ENCODE measurements around the gene SIM2. TPM values are rescaled to one million over a fixed set of nuclear protein-coding genes. Genes with fewer than 3 reads are reported as not detected.

SIM2 gene
- polyA plus RNA-seq, 3 donors from 2014 or later = not detected

DNA sequence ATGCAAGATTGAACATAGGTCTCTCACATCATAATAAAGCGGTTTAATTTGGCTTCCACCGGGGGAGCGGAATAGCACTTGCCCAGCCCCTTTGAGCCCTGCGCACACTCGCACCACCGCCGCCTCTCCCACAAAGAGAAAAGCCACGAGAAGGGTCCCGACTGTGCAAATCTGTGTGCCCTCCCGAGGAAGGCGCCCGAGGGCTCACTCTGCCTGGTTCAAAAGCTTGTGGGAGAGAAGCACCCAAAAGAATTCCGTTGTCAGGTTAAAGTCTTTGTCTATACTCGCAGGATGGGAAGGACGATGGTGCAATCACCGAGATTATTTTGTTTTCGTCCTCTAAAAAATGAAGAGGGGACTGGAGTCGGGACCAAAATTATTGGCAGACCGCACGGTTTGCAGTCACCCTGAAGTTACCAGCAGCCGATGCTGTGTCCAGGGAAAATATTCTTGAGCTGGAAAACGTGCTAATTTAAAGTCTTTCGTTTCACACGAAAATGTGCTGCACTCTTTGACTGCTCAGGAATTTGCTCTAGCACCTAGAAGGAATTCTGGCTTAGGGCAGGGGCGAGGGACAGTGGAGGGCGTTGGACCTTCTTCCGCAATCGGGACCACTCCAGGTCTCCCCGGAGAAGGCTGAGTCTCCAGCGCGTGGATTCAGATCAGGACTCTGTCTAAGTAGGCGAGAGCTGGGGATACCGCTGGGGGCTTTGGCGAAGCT is 6.6 kb upstream of the SIM2 start:
- Mint-ChIP-seq H3K4me3 (no peak overlapping the region), H3K9me3 (peaks cover 0 to 2% (median 0%) of the 10 kb centered on the region in 6 donors), H3K27me3 (ENCODE audit: low read depth in 3 of 3) (peaks cover 30 to 57% (median 56%) of the 10 kb centered on the region in 3 donors), H3K36me3 (peaks cover 0 to 3% (median 0%) of the 10 kb centered on the region in 3 donors), H3K4me1 (peaks cover 0 to 9% of the 10 kb centered on the region in 2 donors), H3K27ac (no peak overlapping the region)
- no peak for DNase-seq

DNA sequence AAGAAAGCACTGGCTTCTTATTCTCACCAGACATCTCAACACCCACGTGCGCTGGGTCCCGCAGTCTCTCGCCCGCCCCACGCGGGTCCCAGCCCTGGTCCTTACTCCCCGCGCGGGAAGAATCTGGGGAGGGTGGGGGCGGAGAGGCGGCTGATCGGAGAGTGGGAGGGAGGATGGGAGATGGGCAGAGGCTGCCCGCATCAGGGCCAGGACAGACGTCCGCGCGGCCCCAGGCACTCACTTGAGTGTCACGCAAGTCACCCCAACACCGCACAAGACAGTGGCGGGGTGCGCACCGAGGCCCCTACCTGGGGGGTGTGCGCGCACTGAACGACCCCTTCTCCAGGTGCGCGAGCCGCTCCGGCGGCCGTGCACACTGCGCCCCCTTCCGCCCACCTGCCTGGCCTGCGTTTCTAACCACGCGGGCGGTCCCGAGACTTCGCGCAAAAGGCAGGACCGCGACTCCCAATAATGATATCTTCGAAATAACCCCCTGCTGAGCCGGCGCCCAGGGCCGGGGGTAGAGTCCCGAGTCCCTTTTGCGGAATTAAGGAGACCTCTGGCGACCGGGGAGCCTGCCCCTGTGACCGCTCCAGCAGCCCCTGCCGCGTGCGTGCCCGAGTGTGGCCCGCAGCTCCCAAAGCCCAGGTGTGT is 6.0 kb upstream of the SIM2 start:
- peaks cover 30 to 56% (median 50%) of the 10 kb centered on the region in 3 donors for H3K27me3 Mint-ChIP-seq (ENCODE audit: low read depth in 3 of 3)
- no peak for DNase-seq
- H3K4me1 Mint-ChIP-seq = peaks cover 0 to 9% of the 10 kb centered on the region in 2 donors
- H3K36me3 Mint-ChIP-seq = peaks cover 0 to 3% (median 0%) of the 10 kb centered on the region in 3 donors
- no peak overlapping the region for H3K4me3 Mint-ChIP-seq
- no peak overlapping the region for H3K27ac Mint-ChIP-seq
- H3K9me3 Mint-ChIP-seq = peaks cover 0 to 2% (median 0%) of the 10 kb centered on the region in 6 donors

DNA sequence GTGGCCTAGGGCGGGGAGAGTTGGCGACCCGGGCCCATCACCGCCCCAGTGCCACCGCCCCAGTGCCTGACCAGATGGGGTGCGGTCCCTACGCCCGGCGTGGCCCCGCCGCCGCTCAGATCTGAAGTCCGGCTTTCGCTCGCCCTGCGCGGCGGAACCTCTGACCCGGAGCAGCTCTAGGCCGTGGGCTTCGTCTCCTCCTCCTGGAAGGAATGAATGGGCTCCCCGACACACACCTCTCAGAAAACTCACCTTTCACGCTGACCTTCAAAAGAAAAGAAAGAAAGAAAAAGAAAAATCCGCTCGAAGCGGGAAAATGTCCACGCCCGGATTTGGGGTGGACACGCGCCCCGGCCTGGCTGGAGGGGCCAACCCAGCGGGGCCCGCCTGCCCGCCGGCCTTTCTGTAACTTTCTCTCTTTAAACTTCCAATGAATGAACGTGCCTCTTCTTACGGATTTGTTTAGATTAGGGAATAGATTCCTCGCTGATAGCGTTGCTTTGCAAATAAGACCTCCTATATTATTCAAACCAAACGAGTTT is 5.4 kb upstream of the SIM2 start:
- no peak overlapping the region for H3K4me3 Mint-ChIP-seq
- peaks cover 30 to 52% (median 49%) of the 10 kb centered on the region in 3 donors for H3K27me3 Mint-ChIP-seq (ENCODE audit: low read depth in 3 of 3)

DNA sequence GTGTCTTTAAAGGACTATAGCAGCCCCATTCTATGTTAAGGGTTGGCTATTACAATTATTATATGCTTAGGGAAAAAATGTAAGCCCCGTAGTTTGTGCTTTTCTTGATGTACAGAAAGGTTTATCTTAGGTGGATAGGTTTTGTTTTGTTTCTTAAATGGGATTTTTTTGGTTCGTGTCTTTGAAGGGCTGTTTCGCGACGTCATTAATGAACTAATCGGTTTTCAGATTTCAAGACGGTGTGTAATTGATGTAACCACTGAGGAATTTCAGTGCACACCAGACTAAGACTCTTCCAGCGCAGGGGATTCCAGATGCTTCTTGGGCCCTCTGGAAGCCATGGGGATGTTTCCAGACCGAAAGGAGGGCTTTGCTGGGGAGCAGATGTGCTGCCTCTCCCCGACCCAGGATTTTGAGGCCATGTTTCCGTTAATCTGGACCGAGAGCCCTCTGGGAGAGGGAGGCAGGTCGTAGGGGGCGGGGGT is 4.8 kb upstream of the SIM2 start:
- H3K9me3 Mint-ChIP-seq = no peaks in the 10 kb centered on the region
- no peak overlapping the region for H3K27ac Mint-ChIP-seq

More for the DNA sequence above, 5.4 kb upstream of the SIM2 start:
- Mint-ChIP-seq H3K36me3 (peaks cover 0 to 3% (median 0%) of the 10 kb centered on the region in 3 donors), H3K9me3 (no peaks in the 10 kb centered on the region), H3K4me1 (peaks cover 0 to 9% of the 10 kb centered on the region in 2 donors), H3K27ac (no peak overlapping the region)
- DNase-seq = no peak

DNA sequence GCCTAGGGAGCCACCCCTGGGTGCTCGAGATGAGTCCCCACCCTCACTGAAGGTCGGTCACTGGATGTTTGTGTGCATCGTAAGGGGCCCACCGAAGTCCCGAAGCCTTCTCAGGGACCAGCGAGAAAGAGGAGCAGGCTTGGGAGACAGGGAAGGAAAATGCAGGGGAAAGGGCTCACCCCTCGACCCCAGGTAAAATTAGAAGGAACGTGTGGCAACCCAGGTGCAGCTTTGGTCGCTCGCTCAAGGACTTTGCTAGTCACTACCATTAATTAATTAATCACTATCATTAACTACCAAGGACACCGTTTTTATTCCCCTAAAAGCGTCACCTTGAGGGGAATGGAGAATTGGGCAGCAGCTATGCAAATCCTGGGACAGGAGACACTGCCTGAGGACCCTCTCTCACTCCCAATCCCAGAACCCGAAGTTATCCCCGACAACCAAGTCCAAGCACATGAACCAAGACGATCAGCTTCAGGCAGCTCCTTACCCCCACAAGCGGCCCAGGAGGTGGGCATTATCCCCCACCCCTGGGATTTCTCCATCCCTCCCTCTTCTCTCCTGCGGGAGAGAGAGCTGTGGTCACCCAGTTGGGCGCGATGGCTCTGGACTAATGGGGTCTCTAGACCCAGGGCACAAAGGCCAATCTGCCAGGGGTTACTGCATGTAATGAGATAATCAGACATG is 4.2 kb upstream of the SIM2 start:
- peaks cover 0 to 9% of the 10 kb centered on the region in 2 donors for H3K4me1 Mint-ChIP-seq
- no peaks in the 10 kb centered on the region for H3K9me3 Mint-ChIP-seq
- peaks cover 0 to 3% (median 0%) of the 10 kb centered on the region in 3 donors for H3K36me3 Mint-ChIP-seq
- no peak overlapping the region for H3K4me3 Mint-ChIP-seq
- peaks cover 30 to 49% (median 45%) of the 10 kb centered on the region in 3 donors for H3K27me3 Mint-ChIP-seq (ENCODE audit: low read depth in 3 of 3)
- DNase-seq = no peak
- no peak overlapping the region for H3K27ac Mint-ChIP-seq

More for the DNA sequence above, 4.8 kb upstream of the SIM2 start:
- Mint-ChIP-seq H3K4me1 (peaks cover 0 to 9% of the 10 kb centered on the region in 2 donors), H3K4me3 (no peak overlapping the region), H3K36me3 (peaks cover 0 to 3% (median 0%) of the 10 kb centered on the region in 3 donors), H3K27me3 (ENCODE audit: low read depth in 3 of 3) (peaks cover 30 to 52% (median 49%) of the 10 kb centered on the region in 3 donors)
- no peak for DNase-seq

DNA sequence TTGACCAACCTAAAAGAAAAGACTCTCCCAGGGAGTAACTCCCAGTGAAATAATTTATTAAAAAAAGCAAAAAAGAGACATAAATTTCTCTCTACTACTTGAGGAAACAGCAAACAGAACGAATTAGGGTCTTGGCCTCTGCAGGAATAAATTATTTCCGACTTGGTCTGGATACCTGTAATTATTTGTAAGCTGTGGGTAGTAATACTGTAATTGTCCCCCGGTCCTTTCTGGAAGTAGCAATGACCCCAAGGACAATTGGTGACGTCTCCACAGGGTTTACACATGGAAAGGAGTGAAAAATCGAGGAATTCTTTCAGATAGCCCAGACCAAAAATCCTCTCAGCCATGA is 3.7 kb upstream of the SIM2 start:
- no peak for DNase-seq
- Mint-ChIP-seq H3K36me3 (peaks cover 0 to 3% (median 0%) of the 10 kb centered on the region in 3 donors), H3K9me3 (no peaks in the 10 kb centered on the region), H3K27ac (no peak overlapping the region), H3K4me1 (peaks cover 3 to 9% of the 10 kb centered on the region in 2 donors), H3K27me3 (ENCODE audit: low read depth in 3 of 3) (peaks cover 28 to 50% (median 45%) of the 10 kb centered on the region in 3 donors), H3K4me3 (no peak overlapping the region)

DNA sequence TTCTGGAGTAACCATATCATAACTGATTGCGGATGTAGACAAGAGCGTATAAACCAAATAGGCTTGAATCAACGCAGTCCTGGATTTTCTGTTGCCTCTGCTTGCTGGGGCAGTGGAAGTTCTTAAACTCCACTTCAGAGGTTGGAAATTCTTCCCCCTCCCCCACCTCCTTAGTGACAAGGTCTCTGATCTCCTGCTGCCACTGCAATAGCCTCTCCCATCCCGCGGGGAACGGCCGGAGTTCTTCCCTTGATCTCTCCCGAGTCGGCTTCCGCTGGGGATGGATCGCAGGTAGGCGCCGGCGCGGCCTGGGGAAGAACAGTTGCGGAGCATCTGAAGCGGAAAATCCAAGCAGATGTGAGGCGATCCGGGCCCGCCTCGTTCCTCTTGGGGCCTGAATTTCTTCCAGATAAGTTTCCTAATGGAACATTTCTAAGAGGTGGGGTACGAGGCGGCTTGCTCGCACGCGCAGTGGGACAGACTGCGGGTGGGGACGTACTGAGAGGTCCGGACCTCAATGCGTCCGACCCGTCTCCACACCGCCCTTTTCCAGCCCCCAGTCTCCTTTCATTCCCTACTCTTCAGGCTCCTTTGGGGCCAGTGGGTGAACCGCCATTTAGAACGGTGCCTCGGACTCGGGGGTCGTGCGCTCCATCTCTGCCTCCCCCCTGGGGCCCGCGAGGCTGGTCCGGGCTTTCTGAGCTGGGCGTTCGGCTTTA is 3.1 kb upstream of the SIM2 start:
- Mint-ChIP-seq H3K4me3 (no peak overlapping the region), H3K36me3 (peaks cover 0 to 3% (median 0%) of the 10 kb centered on the region in 3 donors), H3K9me3 (no peaks in the 10 kb centered on the region), H3K4me1 (peaks cover 5 to 9% of the 10 kb centered on the region in 2 donors), H3K27me3 (ENCODE audit: low read depth in 3 of 3) (peaks cover 27 to 50% (median 45%) of the 10 kb centered on the region in 3 donors), H3K27ac (no peak overlapping the region)
- no peak for DNase-seq

DNA sequence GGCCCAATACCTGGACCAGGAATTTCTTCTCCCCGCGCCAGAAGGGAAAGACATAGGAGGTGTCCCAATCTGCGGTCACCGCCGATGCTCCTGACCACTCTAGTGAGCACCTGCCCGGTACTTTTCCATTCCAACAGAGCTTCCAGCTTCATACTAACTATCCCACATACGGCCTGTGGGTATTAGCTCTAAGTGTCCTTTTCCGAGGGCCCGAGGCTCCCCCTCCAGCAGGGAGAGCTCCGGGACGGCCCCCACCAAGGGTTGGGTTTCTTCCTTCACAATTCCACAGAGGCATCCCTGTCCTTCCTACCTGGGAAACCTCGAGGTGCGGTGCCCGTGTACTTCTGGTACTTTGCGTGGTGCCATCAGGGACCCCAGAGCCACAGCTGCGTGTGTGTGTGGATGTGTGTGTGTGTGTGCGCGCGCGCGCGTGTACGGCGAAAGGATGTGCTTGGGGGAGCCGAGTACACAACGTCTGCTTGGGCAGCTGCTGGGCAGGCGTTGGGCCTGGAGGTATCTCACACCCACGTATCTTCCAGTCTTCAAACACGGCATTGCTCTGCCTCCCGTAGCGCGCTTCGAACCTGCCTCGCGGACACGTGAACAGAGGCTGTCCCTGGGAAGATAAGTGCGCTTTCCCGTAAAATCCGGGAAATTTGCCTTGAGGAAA is 2.4 kb upstream of the SIM2 start:
- peaks cover 26 to 45% (median 40%) of the 10 kb centered on the region in 3 donors for H3K27me3 Mint-ChIP-seq (ENCODE audit: low read depth in 3 of 3)
- peaks cover 0 to 3% (median 0%) of the 10 kb centered on the region in 3 donors for H3K36me3 Mint-ChIP-seq
- H3K9me3 Mint-ChIP-seq = no peaks in the 10 kb centered on the region
- DNase-seq = no peak
- H3K4me3 Mint-ChIP-seq = no peak overlapping the region
- no peak overlapping the region for H3K27ac Mint-ChIP-seq
- peaks cover 5 to 9% of the 10 kb centered on the region in 2 donors for H3K4me1 Mint-ChIP-seq

DNA sequence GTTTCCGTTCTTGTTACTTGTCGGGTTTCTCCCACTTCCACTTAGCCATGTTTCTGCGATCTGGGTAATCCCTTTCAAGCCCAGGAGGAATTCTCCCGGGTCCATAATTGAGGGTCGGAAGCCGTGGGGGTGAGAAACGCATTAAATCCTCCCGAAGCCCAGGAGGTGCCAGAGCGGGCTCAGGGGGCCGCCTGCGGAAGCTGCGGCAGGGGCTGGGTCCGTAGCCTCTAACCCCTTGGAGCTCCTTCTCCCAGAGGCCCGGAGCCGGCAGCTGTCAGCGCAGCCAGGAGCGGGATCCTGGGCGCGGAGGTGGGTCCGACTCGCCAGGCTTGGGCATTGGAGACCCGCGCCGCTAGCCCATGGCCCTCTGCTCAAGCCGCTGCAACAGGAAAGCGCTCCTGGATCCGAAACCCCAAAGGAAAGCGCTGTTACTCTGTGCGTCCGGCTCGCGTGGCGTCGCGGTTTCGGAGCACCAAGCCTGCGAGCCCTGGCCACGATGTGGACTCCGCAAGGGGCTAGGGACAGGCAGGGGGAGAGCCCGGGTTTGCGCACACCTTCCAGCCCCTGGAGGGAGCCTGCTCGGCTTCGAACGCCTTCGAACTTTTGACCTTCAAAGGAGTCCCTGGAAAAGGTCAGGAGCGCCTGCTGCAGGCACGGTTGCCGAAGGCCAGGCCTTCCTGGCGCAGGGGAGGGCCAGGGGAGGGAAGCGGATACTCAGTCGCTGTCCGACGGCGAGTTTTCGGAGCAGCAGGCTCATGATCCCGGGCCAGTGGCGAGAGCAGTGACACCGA is 1.7 kb upstream of the SIM2 start:
- Mint-ChIP-seq H3K27ac (no peak overlapping the region), H3K27me3 (ENCODE audit: low read depth in 3 of 3) (peaks cover 26 to 51% (median 40%) of the 10 kb centered on the region in 3 donors), H3K4me3 (no peak overlapping the region), H3K9me3 (no peaks in the 10 kb centered on the region), H3K36me3 (peaks cover 0 to 3% (median 0%) of the 10 kb centered on the region in 3 donors), H3K4me1 (peaks cover 5 to 7% of the 10 kb centered on the region in 2 donors)
- no peak for DNase-seq

DNA sequence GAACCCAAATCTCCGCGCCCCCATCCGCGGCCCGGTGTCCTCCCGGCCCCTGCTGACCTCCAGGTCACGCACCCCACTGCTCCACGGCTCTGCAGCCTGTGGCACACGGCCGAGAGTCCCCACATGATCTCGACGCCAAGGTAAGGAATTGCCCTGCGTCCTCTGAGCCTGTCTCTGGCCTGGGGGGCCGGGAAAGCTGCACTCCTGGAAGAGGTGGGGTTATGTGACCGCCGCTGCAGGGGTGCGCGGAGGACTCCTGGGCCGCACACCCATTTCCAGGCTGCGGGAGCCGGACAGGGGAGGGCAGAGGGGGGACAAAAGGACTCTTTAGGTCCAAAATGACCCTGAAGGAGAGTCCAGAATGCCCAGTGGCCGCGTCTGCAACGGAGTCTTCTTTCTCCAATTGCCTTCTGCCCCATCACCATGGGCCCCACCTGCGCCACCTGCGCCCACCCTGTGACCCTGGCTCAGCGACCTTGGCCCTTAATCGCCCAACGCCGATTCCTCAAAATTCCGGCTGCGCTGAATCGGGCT is 997 bp upstream of the SIM2 start:
- DNase-seq = no peak
- H3K4me3 Mint-ChIP-seq = no peak overlapping the region
- H3K4me1 Mint-ChIP-seq = peaks cover 5% of the 10 kb centered on the region in 2 donors
- peaks cover 0 to 3% (median 0%) of the 10 kb centered on the region in 3 donors for H3K36me3 Mint-ChIP-seq
- no peak overlapping the region for H3K27ac Mint-ChIP-seq
- peaks cover 28 to 47% (median 42%) of the 10 kb centered on the region in 3 donors for H3K27me3 Mint-ChIP-seq (ENCODE audit: low read depth in 3 of 3)
- no peaks in the 10 kb centered on the region for H3K9me3 Mint-ChIP-seq

DNA sequence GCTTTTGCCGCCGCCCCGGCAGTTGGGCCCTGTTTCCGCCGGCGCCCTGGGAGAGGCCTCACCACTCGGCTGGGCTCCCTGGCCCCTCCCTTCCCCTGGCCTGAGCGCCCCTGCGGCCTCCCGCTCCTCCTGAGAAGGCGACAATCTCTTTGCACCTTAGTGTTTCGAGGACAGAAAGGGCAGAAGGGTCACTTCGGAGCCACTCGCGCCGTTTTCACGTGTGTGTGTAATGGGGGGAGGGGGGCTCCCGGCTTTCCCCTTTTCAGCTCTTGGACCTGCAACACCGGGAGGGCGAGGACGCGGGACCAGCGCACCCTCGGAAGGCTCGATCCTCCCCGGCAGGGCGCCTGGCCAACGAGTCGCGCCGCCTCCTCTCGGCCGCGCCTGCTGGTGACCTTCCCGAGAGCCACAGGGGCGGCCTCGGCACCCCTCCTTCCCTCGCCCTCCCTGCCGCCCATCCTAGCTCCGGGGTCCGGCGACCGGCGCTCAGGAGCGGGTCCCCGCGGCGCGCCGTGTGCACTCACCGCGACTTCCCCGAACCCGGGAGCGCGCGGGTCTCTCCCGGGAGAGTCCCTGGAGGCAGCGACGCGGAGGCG is 432 bp upstream of the SIM2 start:
- H3K27ac Mint-ChIP-seq = no peak overlapping the region
- H3K4me3 Mint-ChIP-seq = no peak overlapping the region
- no peak for DNase-seq
- peaks cover 28 to 48% (median 44%) of the 10 kb centered on the region in 3 donors for H3K27me3 Mint-ChIP-seq (ENCODE audit: low read depth in 3 of 3)
- H3K9me3 Mint-ChIP-seq = no peaks in the 10 kb centered on the region
- peaks cover 0 to 3% (median 0%) of the 10 kb centered on the region in 3 donors for H3K36me3 Mint-ChIP-seq
- peaks cover 5% of the 10 kb centered on the region in 2 donors for H3K4me1 Mint-ChIP-seq

Measured in immature natural killer cell (primary cell).